HG03060 (cell line): Measurements from ENCODE around the gene CFAP100.

Experiments used
- ATAC-seq: cut with Tn5 transposase; IDR thresholded peaks from one replicate; pipeline ENCODE4 v1.9.1; 2021; ENCODE audit warnings: low read depth, moderate number of reproducible peaks; ENCODE audit not compliant: unreplicated experiment

CFAP100 gene

GRCh38 chr3:126419886-126420786 lies 25.4 kb downstream of the CFAP100 start:
- no peak for ATAC-seq

- no peak for ATAC-seq
Observed at GRCh38 chr3:126421573-126422119, 26.9 kb downstream of the CFAP100 start.

- ATAC-seq: no peak
Observed at GRCh38 chr3:126422121-126422520, 27.4 kb downstream of the CFAP100 start.

DNA sequence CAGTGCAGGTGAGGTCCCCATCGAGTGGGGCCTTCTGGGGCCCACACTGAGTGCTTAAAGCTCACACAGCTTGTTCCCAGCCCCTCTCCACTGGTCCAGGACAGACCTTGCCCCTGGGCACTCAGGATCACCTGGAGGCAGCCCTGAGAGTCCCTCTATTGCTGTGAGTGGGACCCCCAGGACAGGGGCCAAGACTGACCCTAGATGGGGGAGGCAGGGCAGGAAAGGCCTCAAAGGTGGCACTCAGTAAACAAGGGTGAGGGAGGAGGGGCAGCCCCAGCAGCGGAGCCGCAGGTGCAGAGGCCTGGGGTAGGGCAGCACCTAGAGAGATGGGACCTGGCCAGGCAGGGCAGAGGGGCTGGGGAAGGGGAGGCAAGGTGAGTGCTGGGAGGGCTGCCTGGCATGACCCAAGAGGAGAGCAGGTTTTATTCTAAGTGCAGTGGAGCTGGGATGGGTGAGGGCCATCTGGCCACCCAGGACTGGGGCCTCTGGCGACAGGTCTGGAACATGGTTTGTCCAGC lies 27.9 kb downstream of the CFAP100 start:
- ATAC-seq: no peak

DNA sequence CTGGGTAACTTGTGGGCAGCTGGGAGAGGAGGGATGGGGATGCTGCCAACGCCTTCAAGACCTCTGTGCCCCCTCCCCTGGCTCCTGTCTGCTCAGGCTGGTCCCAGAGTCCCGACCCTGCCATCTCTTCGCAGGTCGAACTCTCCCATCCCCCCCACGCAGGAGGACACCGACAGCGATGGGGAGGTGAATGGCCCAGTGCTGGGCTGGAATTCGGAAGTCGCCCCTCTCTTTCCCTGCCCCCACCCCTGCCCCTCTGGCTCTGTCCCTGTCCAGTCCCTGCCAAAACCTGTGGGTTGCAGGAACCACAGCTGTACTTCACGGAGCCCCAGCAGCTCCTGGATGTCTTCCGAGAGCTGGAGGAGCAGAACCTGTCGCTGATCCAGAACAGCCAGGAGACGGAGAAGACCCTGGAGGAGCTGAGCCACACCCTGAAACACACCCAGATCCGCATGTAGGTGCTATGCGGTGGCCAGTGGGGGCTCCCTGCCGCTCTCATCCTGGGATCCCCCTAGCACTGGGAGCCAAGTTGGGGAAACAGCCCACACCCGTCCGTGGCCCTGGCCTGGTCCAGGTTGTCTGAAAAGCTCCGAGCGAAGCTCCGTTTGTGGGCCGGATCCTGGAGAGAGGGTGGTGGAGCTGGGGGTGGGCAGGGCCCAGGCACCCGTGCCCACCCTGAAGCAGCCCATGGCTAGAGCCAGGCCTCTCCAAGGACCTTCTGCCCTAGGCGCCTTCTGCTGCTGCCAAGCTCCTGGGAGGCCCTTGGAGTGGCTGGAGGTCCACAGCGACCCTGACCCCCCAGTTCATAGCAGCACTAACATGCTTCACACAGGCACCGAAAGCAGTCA lies 28.7 kb downstream of the CFAP100 start:
- no peak for ATAC-seq

GRCh38 chr3:126424039-126424717 lies 29.5 kb downstream of the CFAP100 start:
- ATAC-seq: no peak

GRCh38 chr3:126424751-126425150 lies 30.0 kb downstream of the CFAP100 start:
- ATAC-seq: no peak

GRCh38 chr3:126431103-126431534 lies 36.4 kb downstream of the CFAP100 start:
- no peak for ATAC-seq

DNA sequence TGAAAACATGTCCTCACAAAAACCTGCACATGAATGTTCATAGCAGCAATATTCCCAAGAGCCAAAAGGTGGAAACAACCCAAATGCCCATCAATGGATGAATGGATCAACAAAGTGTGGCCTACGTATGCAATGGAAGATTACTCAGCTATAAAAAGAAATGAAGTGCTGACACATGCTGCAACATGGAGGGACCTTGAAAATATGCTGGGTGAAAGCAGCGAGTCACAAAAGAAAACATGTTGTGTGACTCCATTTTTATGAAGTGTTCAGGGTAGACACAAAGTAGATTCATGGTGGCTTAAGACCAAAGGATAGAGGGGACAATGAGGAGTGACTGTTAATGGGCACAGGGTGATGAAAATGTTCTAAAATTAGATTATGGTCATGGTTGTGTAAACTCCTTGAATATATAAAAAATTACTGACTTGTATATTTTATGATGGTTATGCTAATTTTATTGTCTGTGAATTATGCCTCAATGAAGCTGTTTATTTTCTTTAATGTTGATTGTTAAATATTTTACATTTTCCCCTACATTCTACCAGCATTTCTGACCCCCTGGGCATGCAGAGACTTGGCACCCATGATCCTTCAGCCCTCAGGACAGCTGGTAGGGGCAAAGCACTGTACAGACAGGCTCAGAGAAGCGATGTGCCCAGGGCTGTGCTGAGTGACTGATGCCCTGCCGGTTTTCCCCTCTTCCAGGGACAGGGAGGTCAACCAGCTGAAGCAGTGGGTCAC lies 37.8 kb downstream of the CFAP100 start:
- ATAC-seq: no peak

DNA sequence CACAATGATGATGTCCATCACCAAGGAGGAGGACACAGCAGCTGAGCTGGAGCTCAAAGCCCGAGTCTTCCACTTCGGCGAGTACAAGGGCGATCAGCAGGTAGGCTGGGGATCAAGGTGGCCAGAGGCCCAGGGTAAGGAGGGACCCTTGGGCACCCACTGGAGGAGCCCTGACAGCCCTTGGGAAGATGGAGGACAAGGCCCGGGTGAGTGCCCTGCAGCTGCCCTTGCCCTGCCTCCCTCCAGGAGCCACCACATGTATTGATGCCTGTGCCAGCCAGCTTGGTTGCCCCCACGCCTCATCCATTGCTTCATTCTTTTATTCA lies 38.4 kb downstream of the CFAP100 start:
- ATAC-seq: no peak

DNA sequence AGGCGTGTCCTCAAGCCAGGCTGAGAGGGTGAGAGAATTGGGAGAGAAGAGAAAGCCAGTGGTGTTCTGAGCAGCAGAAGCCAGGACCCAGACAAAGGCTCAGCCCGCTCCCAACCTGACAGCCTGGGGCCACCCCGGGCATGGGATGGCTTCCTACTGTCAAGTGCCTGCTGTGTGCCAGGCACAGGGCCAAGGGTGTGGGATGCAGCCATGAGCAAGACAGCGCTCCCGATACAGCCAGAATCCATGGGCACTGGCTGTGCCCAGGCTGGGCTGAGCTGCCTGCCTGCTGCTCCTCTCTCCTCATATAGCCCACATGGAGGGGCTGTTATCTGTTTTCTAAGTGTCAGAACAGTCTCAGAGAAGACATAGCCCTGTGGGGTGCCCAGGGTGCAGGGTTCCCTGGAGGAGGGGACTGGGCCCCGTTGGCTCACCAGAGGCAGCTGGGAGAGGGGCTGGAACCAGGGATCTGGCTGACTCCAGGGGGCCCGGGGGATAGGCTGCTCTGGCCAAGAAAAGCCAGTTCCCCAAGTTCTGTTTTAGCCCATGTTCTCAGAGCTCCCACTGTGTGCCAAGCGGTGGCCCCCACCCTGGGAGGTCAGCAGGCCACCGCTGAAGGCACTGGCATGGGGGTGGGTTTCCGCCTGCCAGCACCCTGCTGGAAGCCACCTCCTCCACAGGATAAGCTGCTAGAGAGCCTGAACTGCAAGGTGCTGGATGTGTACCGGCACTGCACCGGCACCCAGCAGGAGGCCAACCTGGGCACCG lies 39.0 kb downstream of the CFAP100 start:
- no peak for ATAC-seq

DNA sequence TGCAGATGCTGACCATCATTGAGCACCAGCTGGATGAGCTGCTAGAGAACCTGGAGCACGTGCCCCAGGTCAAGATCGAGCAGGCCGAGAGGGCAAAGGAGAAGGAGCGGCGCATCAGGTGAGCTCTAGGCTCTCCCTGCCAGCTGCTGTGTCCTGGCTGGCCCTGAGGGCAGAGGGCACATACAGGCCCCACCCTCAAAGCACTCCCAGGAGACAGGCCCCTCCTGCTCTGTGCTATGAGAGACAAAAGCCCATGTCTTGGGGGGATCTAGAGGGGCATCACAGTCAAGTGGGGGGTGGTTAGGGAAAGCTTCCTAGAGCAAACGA lies 39.5 kb downstream of the CFAP100 start:
- no peak for ATAC-seq

DNA sequence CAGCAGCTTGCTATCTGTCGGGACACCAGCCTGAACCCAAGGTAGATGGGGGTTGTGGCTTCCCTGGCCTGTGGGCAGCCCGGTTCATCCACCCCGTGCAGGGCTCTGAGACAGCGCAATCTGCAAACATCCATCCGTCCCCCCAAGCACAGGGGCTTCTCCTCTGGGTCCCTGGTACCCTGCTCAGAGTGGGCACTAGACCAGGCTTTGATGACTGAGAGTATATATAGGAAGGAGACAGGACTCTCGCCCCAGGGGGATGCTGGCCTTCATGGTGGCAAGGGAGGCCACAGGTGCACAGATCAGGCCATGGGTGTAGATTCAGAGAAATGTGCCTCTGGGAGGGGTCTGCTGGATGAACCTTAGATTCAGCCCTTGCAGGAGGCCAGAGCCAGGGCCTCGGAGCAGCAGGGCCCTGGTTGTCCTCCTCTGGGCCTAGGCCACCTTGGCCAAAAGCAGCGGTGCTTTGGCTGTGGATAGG lies 40.3 kb downstream of the CFAP100 start:
- ATAC-seq: no peak

- no peak for ATAC-seq
Observed at GRCh38 chr3:126435456-126436315, 41.0 kb downstream of the CFAP100 start.

DNA sequence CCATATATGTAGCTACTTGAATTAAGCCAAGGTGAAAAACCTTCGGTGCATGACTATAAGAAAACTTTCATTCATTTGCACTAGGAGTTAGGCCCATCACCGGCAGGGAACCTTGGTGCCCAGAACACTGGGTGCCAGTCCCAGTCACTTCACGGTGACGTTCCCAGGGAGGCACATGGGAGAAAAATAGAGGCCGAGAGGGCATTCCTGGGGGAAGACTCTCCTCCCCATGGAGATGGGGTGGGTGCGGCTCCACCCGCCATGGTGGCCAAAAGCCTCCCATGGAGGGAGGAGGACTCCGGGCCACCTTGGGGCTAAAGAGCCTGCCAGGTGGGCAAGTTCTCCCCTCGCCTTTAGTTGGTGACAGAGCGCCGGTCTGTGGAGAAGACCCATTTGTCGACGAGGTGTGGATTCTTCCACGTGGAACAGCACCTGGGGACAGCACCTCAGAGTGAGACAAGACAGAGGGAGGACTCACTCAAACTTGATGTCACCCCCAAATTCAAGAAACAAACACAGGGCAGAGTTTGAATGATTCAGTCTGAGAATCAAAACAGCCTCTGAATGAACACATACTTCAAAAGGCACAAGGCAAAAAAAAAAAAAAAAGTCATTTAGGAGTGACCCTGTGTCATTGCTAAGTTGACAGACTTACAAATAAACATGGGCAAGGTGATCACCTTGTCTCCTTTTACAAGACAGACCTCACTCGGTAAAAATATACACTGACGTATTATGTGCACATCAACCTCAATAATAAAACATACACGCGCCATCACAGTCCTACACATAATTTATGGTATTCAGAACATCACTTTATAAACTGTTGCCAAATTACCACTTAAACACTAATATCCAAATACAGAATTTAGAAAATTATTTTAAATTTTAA lies 42.4 kb downstream of the CFAP100 start:
- ATAC-seq: no peak

GRCh38 chr3:126438186-126438585 lies 43.5 kb downstream of the CFAP100 start:
- ATAC-seq: no peak

DNA sequence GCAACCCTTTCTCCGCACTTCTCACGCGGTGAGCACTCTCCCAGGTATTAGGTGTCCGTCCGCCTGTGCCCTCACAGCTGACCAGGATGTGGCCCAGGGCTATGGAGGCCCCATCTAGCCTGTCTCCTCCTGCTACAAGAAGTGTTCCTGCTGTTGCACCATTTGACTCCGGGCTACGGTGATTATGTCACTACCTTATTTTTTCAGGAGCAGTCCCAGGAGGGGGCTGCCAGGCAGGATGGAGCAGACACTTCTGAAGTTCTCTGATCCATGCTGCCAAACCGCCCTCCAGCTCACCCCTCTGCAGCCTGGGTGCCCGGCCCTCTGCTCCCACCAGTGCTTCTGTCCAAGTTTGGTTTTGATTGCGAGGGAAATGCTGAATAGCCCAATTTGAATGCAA lies 44.0 kb downstream of the CFAP100 start:
- ATAC-seq: no peak
